HG02943 (cell line): ENCODE measurements around the gene VEGFB.

Experiments used
- ATAC-seq: cut with Tn5 transposase; IDR thresholded peaks from one replicate; pipeline ENCODE4 v1.9.1; 2021; ENCODE audit warnings: mild to moderate bottlenecking, low read depth, moderate library complexity; ENCODE audit not compliant: unreplicated experiment

Gene VEGFB

DNA sequence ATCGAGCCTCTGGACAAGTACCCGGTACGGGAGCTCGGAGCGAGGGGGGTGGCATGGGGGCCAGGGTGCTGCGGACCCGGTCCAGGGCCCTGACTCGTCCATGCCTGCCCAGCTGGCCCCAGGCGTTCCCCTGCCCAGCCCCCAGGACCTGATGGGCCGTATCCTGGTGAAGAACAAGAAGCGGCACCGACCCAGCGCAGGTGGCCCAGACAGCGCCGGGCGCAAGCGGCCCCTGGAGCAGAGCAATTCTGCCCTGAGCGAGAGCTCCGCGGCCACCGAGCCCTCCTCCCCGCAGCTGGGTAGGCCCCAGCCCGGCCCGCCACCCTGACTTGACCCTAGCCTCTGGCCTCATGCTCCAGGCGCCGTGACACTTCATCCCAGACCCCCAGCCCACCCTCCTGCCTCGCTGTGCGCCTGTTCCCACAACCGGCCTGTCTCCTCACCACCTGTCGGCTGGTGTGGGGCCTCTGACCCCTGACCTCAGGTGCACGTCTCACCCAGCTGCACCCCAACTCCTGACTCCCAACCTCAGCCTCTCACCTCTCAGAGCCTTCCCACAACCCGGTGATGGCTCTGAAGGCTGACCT, 24.7 kb downstream of the VEGFB start:
- ATAC-seq = no peak

DNA sequence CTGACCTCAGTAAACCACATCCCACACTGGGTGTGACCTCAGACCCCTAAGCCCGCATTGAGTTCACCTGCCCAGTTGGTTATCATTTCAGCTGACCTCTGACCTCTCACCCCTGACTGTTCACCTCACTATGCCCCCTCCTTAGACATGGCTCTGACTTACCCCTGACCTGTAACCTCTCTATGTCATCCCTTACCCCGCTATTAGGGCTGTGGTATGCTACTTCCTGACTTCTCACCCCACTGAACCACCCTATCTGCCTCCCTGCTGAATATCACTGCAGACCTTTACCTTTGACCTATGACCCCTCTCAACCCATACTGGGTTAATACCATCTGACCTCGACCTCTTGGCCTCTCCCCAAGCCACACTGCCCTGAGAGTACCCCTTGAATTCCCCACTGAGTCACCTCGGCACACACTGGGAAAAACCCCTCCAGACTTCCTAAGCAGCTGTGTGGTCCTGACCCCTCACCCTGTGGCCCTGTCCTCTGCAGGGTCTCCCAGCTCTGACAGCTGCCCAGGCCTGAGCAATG, 25.2 kb downstream of the VEGFB start:
- no peak for ATAC-seq

DNA sequence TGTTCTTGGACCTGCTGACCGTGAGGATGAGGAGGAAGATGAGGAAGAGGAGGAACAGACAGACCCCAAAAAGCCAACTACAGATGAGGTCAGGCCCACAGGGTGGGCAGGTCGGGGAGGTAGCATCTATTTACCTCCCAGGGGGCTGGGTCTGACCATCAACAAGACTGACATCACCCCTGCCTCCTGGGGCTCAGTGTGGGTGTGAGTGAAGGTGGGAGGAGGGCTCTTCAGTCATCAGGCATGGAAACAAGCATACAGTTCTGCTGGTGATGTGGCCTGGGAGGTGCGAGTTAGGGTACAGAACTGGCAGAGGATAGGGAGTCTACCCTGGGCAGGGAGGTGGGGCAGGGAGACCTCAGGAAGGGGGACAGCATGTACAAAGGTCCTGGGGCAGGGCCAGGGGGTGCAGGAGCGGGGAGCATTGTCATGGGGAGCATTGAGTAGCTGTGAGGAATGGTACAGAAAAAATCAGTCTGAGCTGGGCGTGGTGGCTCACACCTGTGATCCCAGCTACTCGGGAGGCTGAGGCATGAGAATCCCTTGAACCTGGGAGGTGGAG, 25.8 kb downstream of the VEGFB start:
- no peak for ATAC-seq

DNA sequence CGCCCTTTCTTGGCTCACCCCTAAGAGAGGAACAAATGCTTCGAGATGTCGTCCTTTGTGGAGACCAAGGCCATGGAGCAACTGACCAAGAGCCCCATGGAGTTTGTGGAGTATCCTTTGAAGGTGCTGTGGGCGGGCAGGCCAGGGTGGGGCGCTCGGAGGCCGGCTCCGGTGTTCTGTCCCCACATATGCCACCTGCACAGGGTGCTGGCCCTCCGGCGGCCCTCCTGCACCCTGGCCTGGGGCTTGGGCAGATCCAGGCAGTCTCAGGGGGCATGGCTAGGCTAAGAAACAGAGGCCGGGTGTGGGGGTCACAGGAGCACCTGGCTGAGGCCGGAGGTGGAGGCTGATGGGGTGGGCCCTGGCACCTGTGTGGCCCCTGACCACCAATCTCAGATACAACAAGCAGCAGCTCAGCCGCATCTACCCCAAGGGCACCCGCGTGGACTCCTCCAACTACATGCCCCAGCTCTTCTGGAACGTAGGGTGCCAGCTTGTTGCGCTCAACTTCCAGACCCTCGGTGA, 27.2 kb downstream of the VEGFB start:
- no peak for ATAC-seq

DNA sequence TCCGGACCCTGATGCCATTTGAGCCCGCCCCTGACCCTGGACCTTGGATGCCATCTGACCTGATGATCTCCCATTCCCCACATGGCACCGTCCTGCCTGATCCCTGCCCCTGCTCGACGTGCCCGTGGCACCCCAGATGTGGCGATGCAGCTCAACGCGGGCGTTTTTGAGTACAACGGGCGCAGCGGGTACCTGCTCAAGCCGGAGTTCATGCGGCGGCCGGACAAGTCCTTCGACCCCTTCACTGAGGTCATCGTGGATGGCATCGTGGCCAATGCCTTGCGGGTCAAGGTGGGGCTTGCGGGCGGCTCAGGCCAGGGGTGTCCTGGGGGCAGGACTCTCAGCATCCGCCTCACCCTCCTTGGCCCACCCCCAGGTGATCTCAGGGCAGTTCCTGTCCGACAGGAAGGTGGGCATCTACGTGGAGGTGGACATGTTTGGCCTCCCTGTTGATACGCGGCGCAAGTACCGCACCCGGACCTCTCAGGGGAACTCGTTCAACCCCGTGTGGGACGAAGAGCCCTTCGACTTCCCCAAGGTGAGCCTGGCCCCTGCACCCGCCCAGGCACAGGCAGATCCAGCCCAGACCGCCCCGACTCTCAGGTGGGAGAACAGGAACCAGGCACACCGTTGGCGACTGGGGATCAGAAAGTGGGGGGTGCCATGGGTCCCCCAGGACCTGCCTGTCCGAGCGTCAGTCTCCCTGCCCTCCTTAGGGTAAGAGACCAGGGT, 28.1 kb downstream of the VEGFB start:
- ATAC-seq = no peak

DNA sequence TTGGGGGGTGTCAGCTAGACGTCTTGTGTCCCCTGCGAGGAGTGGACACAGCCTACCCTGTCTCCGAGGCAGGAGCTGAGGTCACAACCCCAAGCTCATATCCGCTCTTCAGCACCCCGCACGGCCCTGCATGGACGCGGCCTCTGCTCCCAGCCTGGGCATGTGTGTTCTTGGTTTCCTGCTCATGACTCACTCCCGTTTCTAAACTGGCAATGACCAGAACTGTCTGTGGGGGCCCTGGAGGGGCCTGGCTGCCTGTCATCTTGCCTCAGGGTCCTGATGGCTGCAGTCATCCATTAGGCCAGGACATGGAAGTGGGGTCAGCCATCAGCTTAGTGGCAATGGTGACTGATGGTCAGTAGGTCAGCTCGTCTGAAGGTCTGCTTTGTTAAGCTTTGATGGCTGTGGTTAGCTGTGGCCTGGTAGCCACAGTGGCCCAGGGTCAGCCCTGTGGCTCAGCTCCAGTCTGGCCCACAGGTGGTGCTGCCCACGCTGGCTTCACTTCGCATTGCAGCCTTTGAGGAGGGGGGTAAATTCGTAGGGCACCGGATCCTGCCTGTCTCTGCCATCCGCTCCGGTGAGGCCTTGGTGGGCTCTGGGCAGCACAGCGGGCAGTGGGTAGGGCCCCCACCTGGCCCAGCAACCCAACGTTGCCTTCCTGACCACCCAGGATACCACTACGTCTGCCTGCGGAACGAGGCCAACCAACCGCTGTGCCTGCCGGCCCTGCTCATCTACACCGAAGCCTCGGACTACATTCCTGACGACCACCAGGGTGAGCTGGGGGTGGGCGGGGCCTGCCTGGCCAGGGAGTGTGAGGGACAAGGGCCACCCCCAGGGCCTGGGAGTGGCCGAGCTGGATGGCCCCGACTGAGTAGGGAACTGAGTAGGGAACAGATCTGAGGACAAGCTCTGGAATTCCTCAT, 28.9 kb downstream of the VEGFB start:
- ATAC-seq = no peak

DNA sequence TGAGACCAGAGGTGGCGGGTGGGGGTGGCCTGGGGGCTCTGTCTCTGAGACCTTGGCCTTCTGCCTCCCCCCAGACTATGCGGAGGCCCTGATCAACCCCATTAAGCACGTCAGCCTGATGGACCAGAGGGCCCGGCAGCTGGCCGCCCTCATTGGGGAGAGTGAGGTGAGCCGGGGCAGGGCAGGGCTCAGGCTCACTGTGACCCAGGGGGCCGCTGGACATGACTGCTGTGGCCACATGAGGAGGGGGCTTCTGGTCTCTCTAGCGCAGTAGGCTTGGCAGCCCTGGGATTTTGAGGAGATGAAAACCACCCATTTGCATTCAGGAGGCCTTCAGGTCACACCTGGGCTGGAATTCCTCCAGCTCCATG, 29.5 kb downstream of the VEGFB start:
- ATAC-seq = no peak

DNA sequence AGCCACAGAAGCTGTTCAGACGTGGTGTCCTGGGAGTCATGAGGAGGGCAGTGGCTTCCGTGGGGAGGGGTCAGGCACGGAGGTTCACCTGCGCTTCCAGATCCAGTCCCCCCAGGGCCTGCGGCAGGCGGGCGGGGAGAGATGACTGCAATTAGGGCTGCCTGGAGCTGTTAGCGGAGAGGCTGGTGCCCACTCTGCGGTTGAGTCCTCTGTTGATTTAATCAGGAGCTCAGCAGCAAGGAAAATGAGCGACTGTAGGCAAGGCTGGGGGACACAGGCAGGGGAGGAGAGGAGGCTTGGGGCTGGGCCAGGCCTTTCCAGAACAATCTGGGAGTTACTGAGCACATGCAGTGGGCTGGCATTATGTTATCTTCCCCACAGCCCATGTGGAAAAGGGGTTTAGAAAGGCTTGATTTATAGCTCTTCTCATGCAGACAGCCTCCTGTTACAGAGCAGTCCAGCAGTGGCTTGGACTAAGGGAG, 30.0 kb downstream of the VEGFB start:
- no peak for ATAC-seq

DNA sequence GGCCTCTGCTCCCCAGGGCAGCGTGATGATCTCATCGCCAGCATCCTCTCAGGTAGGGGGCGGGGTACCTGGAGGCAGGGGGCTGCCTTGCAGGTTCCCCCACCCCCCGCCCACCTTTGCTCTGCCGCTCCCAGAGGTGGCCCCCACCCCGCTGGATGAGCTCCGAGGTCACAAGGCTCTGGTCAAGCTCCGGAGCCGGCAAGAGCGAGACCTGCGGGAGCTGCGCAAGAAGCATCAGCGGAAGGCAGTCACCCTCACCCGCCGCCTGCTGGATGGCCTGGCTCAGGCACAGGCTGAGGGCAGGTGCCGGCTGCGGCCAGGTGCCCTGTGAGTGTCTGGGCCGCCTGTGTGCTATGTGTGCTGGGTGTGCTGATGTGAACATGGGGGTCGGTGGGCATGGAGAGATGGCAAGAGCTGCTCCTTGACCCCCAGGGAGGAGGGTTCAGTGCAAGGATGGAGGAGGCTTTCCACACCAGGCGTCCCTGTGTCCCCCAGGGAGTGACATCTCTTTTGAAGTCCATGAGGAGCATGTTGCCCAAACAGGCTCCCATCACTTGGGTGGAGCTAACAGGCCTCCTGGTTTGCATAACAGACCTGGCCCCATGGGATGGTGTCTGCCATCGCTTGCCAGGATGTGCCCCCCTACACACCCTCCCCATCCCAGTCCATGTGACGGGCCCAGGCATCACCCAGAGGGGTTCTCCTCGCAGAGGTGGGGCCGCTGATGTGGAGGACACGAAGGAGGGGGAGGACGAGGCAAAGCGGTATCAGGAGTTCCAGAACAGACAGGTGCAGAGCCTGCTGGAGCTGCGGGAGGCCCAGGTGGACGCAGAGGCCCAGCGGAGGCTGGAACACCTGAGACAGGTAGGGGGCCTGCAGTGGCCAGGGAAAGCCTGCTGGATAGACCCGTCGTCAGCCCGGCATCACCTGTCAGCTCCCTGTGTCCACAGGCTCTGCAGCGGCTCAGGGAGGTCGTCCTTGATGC, 31.1 kb downstream of the VEGFB start:
- ATAC-seq = no peak

DNA sequence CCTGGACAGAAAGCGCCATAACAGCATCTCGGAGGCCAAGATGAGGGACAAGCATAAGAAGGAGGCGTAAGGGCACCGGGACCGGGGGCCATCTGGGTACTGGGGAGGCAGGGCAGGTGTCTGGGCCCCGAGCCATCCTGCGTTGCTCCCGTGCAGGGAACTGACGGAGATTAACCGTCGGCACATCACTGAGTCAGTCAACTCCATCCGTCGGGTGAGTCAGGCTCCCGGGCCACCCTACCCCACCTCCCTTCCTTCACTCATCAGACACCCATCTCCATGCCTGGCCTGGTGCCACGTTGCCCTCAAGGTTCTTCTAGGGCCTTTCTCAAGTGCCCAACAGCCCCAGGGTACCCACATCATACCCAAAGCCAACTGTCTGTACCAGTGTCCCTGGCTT, 32.0 kb downstream of the VEGFB start:
- ATAC-seq = no peak

DNA sequence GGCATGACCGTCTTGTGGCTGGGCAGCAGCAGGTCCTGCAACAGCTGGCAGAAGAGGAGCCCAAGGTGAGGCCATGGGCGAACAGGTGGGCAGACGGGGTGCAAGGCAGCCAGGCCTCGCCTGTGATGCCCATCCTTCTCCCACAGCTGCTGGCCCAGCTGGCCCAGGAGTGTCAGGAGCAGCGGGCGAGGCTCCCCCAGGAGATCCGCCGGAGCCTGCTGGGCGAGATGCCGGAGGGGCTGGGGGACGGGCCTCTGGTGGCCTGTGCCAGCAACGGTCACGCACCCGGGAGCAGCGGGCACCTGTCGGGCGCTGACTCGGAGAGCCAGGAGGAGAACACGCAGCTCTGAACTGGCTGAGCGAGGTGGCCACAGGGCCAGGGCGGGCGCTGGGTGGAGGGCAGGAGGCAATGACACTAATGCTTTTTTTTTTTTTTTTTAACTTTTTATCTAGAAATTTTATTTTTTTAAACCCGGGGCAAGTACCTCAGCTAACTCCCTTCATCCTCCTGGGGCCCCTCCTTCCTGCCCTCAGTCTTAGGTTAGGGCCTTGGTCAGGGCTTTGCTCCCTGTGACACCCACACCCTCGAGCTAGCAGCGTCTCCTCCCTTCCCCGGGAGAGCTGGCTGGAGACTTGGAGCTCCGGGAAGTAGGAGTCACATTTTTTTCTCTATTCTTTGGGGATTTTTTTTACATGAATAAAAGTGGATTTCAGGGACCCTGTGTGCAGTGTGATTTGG, 33.0 kb downstream of the VEGFB start:
- ATAC-seq = no peak

DNA sequence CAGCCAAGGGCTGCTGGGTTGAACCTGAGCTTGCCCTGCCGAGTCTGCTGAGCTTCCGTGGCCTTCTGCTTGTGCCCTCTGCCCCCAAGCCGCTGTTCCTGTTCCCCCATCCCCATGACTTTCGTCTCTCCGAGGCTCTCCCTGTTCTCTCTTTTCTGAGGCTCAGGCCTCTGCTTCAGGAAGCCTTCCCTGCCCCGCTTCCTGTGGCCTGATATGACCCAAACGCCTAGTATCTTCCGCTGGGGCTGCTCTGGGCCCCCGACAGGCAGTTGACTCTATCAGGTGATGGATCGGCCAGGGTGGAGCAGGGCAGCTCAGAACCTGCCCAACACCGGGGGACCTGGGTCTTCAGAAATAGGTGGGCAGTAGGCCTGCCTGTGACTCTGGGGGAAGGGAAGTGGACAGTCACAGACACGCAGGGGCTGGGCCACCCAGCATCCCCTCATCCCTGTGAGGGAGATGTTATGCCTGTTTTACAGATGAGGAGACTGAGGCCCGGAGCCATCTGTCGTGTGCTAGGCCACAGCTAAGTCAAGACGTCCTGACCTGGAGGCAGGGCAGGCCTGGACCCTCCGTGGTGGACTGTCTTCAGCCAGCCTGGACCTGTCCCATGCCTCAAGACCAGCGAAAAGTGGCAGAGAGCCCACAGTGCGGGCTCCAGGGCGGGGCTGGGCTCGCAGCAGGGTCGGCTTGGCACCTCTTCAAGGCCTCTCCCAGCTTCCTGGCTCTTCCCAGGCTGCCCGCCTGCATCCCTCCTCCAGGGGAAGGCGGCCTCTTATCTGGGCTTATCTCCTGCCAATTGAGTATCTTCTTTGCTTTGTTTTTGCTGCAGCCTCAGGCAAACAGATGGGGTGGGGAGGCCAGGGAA, 33.9 kb downstream of the VEGFB start:
- ATAC-seq = no peak

DNA sequence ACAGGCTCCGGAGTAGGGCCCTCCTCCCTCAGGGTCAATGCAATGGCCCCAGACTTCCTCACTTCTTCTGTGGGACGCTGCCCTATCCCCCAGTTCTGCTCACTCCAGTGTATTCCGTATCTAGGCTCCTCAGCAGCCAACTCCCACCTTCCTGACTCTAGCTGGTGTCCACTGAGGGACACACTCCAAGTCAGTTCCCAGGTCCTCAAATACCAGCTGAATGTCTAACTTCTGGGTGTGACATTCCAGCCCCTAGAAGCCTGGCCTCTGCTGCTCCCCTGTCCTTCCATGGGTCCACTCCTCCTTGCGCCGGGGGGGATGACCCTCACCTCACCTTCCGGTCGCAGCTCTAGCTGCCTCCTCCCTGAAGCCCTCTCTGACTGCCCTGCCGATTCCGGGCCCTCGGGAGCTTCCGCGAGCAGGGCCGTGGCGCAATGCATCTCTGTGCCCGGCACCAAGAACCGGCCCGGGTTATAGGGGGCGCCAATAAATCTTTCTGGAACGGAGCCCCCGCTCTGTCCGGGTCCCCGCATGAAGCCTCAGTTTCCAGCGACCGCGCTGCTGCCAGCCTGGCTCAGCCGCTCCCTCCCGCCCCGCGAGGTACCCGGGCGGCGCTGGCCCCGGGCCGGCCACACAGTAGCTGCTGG, 34.6 kb downstream of the VEGFB start:
- ATAC-seq = peak; percentile 5

DNA sequence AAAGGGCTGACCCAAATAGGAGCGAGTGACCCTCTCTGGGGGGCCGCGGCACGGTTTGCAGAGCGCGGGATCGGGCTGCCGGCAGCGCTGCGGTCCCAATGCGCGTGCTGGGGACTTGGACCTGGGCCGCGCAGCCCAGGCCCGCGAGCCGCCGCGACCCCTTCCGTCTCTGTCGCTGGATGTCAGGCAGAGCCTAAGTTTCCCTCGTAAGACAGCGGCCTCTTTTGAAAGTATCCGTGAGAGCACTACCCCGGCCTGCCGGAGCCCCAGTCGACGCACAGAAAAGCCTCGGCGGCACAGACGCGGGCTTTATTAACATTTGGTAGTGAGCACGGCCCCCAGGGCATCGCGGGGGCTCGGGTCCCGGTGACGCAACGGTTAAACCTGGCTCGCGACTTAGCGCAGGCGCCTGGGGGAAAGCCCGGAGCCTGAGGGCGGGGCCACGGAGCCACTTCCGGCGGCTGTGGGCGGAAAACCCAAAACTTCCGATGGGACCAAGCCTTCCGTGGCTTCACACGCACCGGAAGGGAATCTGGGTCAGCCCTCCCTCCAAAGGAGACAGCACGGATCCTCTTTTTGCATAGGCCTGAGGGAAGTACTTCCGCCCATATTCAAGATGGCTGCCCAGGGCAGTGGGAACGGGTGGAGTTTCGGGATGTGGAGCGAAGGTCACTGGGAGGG, 35.3 kb downstream of the VEGFB start:
- ATAC-seq = peak; percentile 62

DNA sequence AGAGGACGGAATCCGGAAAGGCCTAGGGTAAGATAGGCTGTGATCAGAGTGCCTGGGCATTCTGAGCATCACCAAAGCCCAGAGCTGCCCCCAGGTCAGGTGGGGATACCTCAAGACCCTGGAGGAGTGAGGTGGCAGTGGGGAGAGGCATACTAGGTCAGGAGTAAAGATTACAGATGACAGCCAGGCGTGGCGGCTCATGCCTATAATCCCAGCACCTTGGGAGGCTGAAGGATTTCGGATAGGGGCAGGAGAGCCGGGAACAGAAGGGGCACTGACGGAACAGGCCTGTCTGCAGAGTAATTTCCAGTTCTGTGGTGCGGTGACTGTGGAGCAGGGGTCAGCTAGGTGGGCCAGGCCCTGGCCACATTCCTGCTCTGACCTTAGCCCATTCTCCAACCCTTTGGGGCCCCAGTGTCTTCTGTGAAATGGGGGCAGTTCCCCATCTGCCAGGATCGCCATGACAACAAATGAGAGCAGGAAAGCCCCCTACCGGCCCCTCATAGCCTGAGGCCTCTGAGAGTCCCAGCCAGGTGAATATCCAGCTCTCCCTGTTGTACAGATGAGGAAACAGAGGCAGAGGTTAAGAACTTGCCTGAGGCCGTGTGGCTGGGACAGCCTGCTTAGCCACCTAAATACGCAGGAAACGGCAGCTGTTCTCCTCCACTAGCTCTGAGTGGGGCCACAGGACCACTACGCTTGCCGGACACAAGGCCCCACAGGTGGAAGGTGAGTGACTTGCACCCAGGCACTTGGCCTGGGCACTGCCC, 40.8 kb downstream of the VEGFB start:
- no peak for ATAC-seq

DNA sequence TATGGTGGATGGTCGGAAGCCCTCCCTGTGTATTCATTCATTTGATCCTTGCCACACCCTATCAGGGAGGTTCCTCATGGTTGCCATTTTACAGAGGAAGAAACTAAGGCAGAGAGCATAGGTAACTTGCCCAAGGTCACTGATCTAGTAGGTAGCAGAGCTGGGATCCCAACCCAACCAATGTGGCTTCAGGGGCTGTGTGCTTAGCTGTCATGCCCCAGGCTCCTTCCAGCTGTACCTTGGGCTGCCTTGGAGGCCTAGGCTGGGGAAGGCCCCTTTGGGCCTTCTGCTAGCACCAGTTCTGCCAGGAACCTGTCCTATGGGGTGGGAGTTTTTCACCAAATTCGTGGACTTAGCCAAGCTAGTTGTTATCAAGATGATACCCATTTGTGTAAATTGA, 41.5 kb downstream of the VEGFB start:
- no peak for ATAC-seq
